Measurements from ENCODE around the gene MYO5B.

DNA sequence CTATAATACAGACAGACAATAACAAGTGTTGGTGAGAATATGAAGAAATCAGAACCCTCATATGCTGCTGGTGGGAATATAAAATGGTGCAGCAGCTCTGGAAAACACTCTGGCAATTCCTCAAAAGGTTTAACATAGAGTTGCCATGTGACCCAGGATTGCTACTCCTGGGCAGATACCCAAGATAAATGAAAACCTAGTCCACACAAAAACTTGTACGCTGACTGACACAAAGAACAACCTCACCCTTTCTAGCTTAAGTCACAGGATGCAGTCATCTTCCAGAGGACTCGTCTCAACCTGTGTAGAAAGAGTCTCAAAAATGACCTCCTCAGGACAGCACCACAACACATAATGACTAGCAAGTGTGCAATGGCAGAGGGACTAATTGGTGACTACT is 310.0 kb downstream of the MYO5B start:
- TF ChIP-seq POLR2A (IDR thresholded peaks at IDR 0.05; ENCODE audit: low read length): no peak
- TF ChIP-seq GATA1 (IDR thresholded peaks at IDR 0.05; ENCODE audit: low read depth, low read length): no peak

All from erythroblast (primary cell).